ENCODE results near the gene FAM20A. TPM values are rescaled to one million over a fixed set of nuclear protein-coding genes. Genes with fewer than 3 reads are reported as not detected.
"Not testable (repeated sequence)": the region's sequence is repeated elsewhere in the genome, so short reads cannot be mapped to it uniquely, and the experiment has no call there.

FAM20A gene
- total RNA-seq, 1 donor from 2014 or later, result 2.8 TPM

DNA sequence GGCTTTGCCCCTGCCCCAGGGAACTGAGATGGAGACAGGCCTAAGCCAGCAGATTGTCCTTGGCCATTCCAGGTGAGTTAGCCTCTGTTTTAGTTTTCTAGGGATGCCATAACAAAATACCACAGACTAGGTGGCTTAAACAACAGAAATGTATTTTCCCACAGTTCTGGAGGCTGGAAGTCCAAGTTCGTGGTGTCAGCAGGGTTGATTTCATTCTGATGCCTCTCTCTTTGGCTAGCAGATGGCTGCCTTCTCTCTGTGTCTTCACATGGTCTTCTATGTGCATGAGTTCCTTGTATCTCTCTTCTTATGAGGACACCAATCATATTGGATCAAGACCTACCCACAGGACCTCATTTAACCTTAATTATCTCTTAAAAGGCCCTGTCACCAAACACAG is 12.8 kb downstream of the FAM20A start:
- DNase-seq, result no peak

GRCh38 chr17:68587847-68588246 is 13.3 kb downstream of the FAM20A start:
- no peak for DNase-seq

- no peak for DNase-seq
These were observed 14.1 kb downstream of the FAM20A start for GRCh38 chr17:68587026-68587425.

GRCh38 chr17:68585643-68586042 is 15.5 kb downstream of the FAM20A start:
- DNase-seq, result no peak

DNA sequence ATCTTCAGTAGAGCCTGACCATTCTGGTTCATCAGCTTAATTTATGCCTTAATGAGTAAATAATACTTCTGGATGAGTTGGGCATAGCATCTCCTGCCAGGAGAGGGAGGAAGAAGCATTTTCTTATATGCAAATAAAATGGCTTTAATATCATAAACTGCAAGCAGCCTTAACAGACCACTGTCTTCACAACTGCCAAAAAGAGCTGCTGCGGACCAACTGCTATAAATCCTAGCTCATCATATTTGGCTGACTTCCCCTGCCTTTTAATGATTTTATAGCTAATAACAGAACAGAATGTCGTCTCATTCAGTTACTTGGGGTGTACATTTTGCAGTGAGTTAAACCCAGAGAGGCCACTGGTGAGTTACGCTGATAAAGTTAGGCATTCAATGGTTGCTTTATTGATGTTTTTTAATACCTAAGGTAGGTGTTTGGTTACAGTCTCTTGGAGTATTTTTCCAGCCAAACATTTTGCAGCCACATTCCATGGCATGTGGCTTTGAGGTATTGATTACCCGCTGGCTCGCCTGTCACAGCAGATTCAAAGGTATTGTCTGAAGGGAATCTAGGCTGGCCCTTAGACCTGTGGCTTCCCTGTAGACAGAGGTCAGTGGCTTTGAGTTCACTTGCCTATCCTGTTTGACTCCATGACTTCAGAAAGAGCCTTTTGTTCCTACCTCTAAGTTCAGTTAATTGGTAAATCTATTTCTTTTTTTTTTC is 16.4 kb downstream of the FAM20A start:
- no peak for DNase-seq

- not testable (repeated sequence) for DNase-seq
These were observed 18.3 kb downstream of the FAM20A start for GRCh38 chr17:68582867-68583266.

- DNase-seq, result no peak
These were observed 19.1 kb downstream of the FAM20A start for GRCh38 chr17:68581863-68582645.

DNA sequence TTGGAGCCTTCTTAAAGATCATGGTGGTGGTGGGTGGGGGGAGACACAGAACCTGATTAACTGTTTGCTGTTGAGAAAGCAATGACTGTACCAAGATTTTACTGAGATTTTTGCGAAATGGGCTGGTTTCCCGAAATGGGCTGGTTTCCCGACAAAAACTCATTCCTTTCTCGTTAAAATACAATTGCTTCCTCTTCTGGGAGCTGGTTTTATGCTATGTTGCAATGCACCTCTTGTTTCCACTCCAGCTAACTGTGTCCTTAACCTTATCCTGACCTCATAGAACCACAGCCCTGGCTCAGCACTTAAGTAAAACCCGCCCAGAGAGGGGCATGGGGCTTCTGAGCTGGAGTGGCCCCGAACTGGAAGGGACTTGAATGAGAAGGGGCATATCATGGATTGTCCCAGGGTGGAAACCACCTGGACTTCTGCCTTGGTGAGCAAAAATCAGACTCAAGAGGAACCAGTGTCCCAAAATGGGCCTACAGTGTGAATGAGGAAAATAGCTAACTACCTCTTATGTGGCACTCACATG is 20.9 kb downstream of the FAM20A start:
- DNase-seq, result no peak

- DNase-seq, result no peak
These were observed 21.8 kb downstream of the FAM20A start for GRCh38 chr17:68579194-68579927.

- no peak for DNase-seq
These were observed 22.9 kb downstream of the FAM20A start for GRCh38 chr17:68578236-68578635.

- DNase-seq, result no peak
These were observed 23.7 kb downstream of the FAM20A start for GRCh38 chr17:68577497-68577821.

DNA sequence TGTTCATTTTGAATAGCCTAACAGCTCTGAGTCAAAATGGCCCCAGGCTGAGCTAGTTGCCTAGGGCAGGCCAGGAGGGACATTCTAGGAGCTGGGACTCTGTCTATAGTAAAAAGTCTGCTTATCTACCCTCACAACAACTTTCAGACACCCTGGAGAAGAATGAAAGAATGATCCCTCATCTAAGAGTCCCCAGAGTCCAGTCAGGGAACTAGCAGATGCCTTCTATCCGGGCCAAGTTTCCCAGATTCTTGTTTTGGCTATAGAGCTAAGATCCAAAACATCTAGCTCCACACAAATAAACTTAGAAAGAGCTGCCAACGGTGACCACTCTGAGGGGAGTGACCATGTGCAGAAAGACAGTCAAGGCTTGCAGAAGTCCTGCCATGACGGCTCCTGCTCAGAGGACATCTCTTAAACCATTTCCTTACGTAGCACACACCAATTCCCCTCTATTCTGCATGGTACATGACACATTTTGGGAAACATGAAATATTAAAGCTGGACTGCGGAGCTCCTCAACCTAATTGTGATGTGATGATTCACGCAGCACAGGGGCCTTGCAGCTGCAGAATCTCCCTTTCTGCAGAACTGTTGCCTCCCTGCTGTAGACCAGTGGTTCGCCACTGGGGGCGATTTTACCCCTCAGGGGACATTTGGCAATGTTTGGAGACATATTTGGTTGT is 24.2 kb downstream of the FAM20A start:
- no peak for DNase-seq

- DNase-seq, result no peak
These were observed 25.0 kb downstream of the FAM20A start for GRCh38 chr17:68576137-68576536.

- DNase-seq, result no peak
These were observed 27.8 kb downstream of the FAM20A start for GRCh38 chr17:68573338-68573737.

- no peak for DNase-seq
These were observed 28.9 kb downstream of the FAM20A start for GRCh38 chr17:68572138-68572842.

GRCh38 chr17:68570526-68570925 is 30.6 kb downstream of the FAM20A start:
- DNase-seq, result no peak

DNA sequence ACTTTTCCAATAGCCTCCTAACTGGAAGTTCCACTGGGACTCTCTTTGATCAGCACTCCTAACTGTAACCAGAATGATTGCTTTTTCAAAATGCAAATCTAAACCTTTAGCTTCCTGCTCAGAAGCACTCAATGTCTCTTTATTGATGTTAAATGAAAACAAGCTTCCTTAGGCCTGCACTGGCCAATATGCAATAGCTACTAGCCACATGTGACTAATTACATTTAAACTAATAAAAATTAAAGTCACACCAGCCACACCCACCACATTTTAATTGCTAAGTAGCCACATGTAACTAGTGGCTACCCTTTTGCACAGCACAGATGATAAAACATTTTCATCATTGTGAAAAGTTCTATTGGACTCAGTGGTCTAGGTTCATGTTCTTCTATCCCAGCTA is 31.8 kb downstream of the FAM20A start:
- DNase-seq, result no peak

DNA sequence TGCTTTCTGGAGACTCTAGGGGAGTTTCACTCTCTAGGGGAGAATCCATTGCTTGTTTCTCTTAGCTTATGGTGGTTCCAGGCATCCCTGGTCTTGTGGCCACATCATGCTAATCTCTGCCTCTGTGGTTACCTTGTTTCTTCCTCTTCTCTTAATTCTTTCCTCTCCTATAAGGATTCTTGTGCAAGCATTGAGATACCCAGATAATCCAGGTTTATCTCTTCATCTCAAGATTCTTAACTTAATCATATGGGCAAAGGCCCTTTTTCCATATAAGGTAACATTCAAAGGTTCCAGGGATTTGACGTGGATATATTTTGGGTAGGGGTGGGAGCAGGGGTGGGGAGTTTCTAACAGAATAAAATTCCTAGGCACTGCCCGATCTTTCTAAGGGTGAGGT is 32.6 kb downstream of the FAM20A start:
- DNase-seq, result no peak

DNA sequence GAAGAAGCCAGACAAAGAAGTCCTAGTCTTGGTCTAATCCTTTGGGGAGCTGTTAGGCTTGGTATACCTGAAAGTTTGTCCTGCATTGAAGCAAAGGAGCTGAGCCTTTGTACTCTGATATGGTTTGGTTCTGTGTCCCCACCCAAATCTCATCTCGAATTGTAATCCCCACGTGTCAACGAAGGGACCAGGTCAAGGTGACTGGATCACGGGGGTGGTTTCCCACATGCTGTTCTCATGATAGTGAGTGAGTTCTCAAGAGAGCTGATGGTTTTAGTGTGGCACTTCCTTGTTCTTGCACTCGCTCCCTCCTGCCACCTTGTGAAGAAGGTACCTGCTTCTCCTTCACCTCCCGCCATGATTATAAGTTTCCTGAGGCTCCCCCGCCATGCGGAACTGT is 33.6 kb downstream of the FAM20A start:
- DNase-seq, result no peak

- no peak for DNase-seq
These were observed 34.1 kb downstream of the FAM20A start for GRCh38 chr17:68567035-68567434.

- no peak for DNase-seq
These were observed 34.8 kb downstream of the FAM20A start for GRCh38 chr17:68566442-68566738.

All from occipital lobe (tissue), 2 donors.